ENCODE results near the gene TKT. TPM values are rescaled to one million over a fixed set of nuclear protein-coding genes. Genes with fewer than 3 reads are reported as not detected.
"Not testable (repeated sequence)": the region's sequence is repeated elsewhere in the genome, so short reads cannot be mapped to it uniquely, and the experiment has no call there.

Gene TKT
- total RNA-seq, 6 experiments from 2014 or later: 335 to 562 (median 471) TPM

GRCh38 chr3:53254509-53255422, 1.1 kb downstream of the TKT start:
- Mint-ChIP-seq H3K9me3 (no peaks in the 10 kb centered on the region), H3K4me3 (peak overlapping the region; percentile 97), H3K27ac (peak overlapping the region; percentile 79), H3K4me1 (ENCODE audit: low read depth) (peaks cover 46% of the 10 kb centered on the region), H3K36me3 (ENCODE audit: low read depth) (peaks cover 30% of the 10 kb centered on the region), H3K27me3 (ENCODE audit: insufficient read depth) (peaks cover 6% of the 10 kb centered on the region)
- DNase-seq: peak; percentile 34
- TF ChIP-seq CTCF (IDR thresholded peaks at IDR 0.05): no peak

- peak overlapping the region; percentile 97 for H3K4me3 Mint-ChIP-seq
- peak overlapping the region; percentile 79 for H3K27ac Mint-ChIP-seq
- H3K36me3 Mint-ChIP-seq (ENCODE audit: low read depth): peaks cover 30% of the 10 kb centered on the region
- H3K27me3 Mint-ChIP-seq (ENCODE audit: insufficient read depth): peaks cover 4% of the 10 kb centered on the region
- H3K4me1 Mint-ChIP-seq (ENCODE audit: low read depth): peaks cover 43% of the 10 kb centered on the region
- TF ChIP-seq CTCF (IDR thresholded peaks at IDR 0.05): no peak
- H3K9me3 Mint-ChIP-seq: no peaks in the 10 kb centered on the region
- no peak for DNase-seq
Measured at GRCh38 chr3:53253707-53254508, 1.9 kb downstream of the TKT start.

GRCh38 chr3:53252947-53253322, 2.9 kb downstream of the TKT start:
- peaks cover 37% of the 10 kb centered on the region for H3K36me3 Mint-ChIP-seq (ENCODE audit: low read depth)

GRCh38 chr3:53252096-53252946, 3.5 kb downstream of the TKT start:
- Mint-ChIP-seq H3K27ac (peak overlapping the region; percentile 67), H3K9me3 (no peaks in the 10 kb centered on the region), H3K4me3 (peak overlapping the region; percentile 97), H3K36me3 (ENCODE audit: low read depth) (peaks cover 41% of the 10 kb centered on the region), H3K4me1 (ENCODE audit: low read depth) (peaks cover 57% of the 10 kb centered on the region), H3K27me3 (ENCODE audit: insufficient read depth) (peaks cover 6% of the 10 kb centered on the region)
- no peak for DNase-seq
- no peak for TF ChIP-seq CTCF (IDR thresholded peaks at IDR 0.05)

More at GRCh38 chr3:53252947-53253322, 2.9 kb downstream of the TKT start:
- peak overlapping the region; percentile 67; the same call in 1 of the 2 replicates for H3K27ac Mint-ChIP-seq
- not testable (repeated sequence) for DNase-seq; H3K27me3 Mint-ChIP-seq (ENCODE audit: insufficient read depth); H3K9me3 Mint-ChIP-seq
- peaks cover 52% of the 10 kb centered on the region for H3K4me1 Mint-ChIP-seq (ENCODE audit: low read depth)
- peak overlapping the region; percentile 97 for H3K4me3 Mint-ChIP-seq

GRCh38 chr3:53250881-53251605, 4.8 kb downstream of the TKT start:
- H3K27me3 Mint-ChIP-seq (ENCODE audit: insufficient read depth): peaks cover 7% of the 10 kb centered on the region
- H3K4me1 Mint-ChIP-seq (ENCODE audit: low read depth): peaks cover 62% of the 10 kb centered on the region
- H3K9me3 Mint-ChIP-seq: no peaks in the 10 kb centered on the region
- DNase-seq: no peak
- peak overlapping the region; percentile 67 for H3K27ac Mint-ChIP-seq
- H3K4me3 Mint-ChIP-seq: peak overlapping the region; percentile 97
- peaks cover 51% of the 10 kb centered on the region for H3K36me3 Mint-ChIP-seq (ENCODE audit: low read depth)
- no peak for TF ChIP-seq CTCF (IDR thresholded peaks at IDR 0.05)
